ENCODE measurements around the gene KRT7.

KRT7 gene

DNA sequence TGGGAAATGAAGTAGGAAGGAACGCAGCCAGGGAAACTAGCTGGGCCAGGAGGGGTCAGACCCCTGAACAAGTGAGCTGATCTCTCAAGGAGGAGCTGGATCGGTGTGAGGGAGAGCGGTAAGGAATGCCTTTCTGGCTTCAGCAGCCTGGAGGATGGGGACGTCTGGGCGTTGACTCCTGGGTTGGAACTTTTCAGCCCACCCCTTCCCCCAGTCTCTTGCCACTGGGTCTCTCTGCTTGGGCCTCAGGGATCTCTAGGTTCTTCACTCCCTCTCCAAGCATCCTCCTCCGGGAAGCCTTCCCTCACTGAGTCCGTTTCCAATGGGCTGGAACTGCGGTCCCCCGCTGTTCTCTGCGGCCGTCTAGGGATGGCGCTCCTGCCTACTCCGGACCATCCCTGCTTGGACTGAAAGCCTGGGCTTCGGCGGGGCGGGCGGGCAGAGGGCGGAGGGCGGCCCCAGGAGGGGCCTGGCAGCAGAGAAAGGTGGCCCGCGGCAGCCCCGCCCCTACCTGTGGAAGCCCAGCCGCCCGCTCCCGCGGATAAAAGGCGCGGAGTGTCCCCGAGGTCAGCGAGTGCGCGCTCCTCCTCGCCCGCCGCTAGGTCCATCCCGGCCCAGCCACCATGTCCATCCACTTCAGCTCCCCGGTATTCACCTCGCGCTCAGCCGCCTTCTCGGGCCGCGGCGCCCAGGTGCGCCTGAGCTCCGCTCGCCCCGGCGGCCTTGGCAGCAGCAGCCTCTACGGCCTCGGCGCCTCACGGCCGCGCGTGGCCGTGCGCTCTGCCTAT, at the start of gene KRT7:
TSS of gene KRT7 (plus strand) at position 570 of the 788 bp plus-strand sequence. CDS start at position 624, 54 bp downstream.
- peak within 1 kb of the TSS; percentile 5 for H3K9ac ChIP-seq (ENCODE audit: low read length)
- H3K9me3 ChIP-seq (ENCODE audit: control insufficient read depth, insufficient read depth, low read depth, low read length), result no peaks in the 10 kb centered on the region
- peaks cover 77% of the 10 kb centered on the region for H3K27me3 ChIP-seq (ENCODE audit: control insufficient read depth, insufficient read depth, low read length)
- H3K4me3 ChIP-seq (ENCODE audit: low read depth, low read length), result peak within 1 kb of the TSS; percentile 61
- no peaks in the 10 kb centered on the region for H3K36me3 ChIP-seq (ENCODE audit: control insufficient read depth, insufficient read depth, low read length)
- peaks cover 39% of the 10 kb centered on the region for H3K4me1 ChIP-seq (ENCODE audit: control insufficient read depth, insufficient read depth, low read length)
- H3K27ac ChIP-seq (ENCODE audit: low read depth, low read length), result no peak within 1 kb of the TSS

DNA sequence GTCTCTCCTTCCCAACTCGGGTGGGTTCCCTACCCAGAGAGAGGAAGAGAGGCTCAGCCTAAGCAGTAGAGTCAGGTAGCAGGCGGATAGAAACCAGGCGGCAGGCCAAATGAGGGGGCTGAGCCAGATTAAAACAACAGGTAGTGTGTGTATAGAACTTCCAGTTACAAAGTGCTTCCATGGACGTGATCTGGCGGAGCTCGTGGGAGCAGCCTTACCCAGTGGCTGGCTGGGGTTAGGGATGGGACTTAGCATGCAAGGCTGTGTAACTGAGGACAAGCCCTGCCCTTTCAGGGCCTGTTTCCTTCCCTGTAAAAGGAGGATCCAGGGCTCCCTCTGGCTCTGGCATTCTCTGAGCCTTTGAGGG, 49.5 kb upstream of the KRT7 start:
- no peak overlapping the region for H3K27ac ChIP-seq (ENCODE audit: low read depth, low read length)
- H3K9me3 ChIP-seq (ENCODE audit: control insufficient read depth, insufficient read depth, low read depth, low read length), result no peaks in the 10 kb centered on the region
- H3K36me3 ChIP-seq (ENCODE audit: control insufficient read depth, insufficient read depth, low read length), result no peaks in the 10 kb centered on the region
- H3K4me1 ChIP-seq (ENCODE audit: control insufficient read depth, insufficient read depth, low read length), result peaks cover 48% of the 10 kb centered on the region
- H3K27me3 ChIP-seq (ENCODE audit: control insufficient read depth, insufficient read depth, low read length), result no peaks in the 10 kb centered on the region
- no peak overlapping the region for H3K9ac ChIP-seq (ENCODE audit: low read length)
- no peak overlapping the region for H3K4me3 ChIP-seq (ENCODE audit: low read depth, low read length)

DNA sequence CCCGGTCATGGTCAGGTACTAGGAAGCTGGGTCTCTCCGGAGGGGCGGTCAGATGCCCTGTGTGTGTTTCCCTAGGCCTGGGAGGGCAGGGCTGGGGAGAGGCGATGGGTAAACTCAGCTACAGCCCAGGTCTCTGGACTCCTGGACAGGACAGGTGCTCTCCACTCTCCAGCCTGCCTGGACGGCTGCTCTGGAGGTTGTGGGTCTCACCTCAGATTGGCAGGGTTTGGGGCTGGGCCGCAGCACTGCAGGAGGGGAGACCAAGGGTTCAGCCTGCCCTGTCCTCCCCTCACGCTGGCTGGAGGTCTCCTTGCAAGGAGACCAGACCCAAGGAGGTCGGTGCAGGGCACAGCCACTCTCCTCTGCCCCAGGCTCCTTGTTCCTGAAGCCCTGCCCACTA, 49.1 kb upstream of the KRT7 start:
- no peaks in the 10 kb centered on the region for H3K9me3 ChIP-seq (ENCODE audit: control insufficient read depth, insufficient read depth, low read depth, low read length)
- no peaks in the 10 kb centered on the region for H3K27me3 ChIP-seq (ENCODE audit: control insufficient read depth, insufficient read depth, low read length)
- H3K36me3 ChIP-seq (ENCODE audit: control insufficient read depth, insufficient read depth, low read length), result no peaks in the 10 kb centered on the region
- H3K4me1 ChIP-seq (ENCODE audit: control insufficient read depth, insufficient read depth, low read length), result peaks cover 48% of the 10 kb centered on the region
- H3K4me3 ChIP-seq (ENCODE audit: low read depth, low read length), result no peak overlapping the region
- no peak overlapping the region for H3K27ac ChIP-seq (ENCODE audit: low read depth, low read length)
- H3K9ac ChIP-seq (ENCODE audit: low read length), result no peak overlapping the region

DNA sequence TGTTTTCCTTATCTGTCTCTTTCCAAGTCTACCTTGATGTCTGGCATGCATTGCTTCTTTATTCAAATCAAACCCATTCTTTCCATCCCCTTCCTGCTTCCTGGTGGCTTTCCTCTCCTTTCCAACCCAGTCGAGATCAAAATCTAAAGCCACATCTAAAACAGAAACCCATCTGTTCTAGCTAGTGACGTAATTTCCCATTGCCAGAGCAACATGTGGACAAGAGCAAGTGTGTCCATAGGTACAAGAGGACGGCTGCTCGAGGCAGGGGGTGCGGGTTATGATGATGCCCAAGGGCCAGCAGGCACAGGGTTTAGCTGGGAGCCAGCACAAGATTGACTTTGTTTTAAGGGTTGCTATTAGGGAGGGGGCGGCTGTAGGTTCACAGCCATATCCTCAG, 48.2 kb upstream of the KRT7 start:
- Histone ChIP-seq H3K36me3 (ENCODE audit: control insufficient read depth, insufficient read depth, low read length) (no peaks in the 10 kb centered on the region), H3K9me3 (ENCODE audit: control insufficient read depth, insufficient read depth, low read depth, low read length) (no peaks in the 10 kb centered on the region), H3K4me3 (ENCODE audit: low read depth, low read length) (no peak overlapping the region), H3K27me3 (ENCODE audit: control insufficient read depth, insufficient read depth, low read length) (no peaks in the 10 kb centered on the region), H3K9ac (ENCODE audit: low read length) (no peak overlapping the region), H3K4me1 (ENCODE audit: control insufficient read depth, insufficient read depth, low read length) (peaks cover 48% of the 10 kb centered on the region), H3K27ac (ENCODE audit: low read depth, low read length) (no peak overlapping the region)

DNA sequence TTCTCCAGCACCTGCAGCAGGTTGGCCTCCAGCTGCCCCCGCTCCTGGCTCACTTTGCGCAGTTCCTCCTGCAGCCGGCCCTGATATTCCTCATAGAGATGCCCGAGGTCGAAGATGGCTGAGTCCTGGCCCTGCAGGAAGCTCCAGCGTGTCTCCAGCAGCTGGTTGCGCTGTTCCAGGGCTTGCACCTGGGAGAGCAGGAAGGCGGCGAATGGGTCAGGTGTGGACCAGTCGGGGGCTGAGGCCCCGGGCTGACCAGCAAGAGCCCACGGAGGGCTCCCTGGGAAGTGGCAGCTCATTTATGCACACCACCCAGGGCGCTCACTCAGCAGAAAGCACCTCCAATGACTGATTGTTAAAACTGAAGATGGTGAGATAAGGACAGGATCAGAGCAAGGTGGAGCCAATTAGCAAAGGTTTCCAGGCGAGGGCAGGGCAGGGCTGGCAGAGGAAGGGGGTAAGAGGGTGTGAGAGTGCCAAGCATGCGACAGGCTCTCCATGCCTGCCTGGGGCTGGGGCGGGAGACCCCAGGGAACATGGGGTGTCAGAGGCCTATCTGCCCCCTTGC, 47.6 kb upstream of the KRT7 start:
- Histone ChIP-seq H3K9me3 (ENCODE audit: control insufficient read depth, insufficient read depth, low read depth, low read length) (no peaks in the 10 kb centered on the region), H3K27ac (ENCODE audit: low read depth, low read length) (no peak overlapping the region), H3K27me3 (ENCODE audit: control insufficient read depth, insufficient read depth, low read length) (no peaks in the 10 kb centered on the region), H3K4me1 (ENCODE audit: control insufficient read depth, insufficient read depth, low read length) (peaks cover 48% of the 10 kb centered on the region), H3K4me3 (ENCODE audit: low read depth, low read length) (no peak overlapping the region), H3K36me3 (ENCODE audit: control insufficient read depth, insufficient read depth, low read length) (no peaks in the 10 kb centered on the region), H3K9ac (ENCODE audit: low read length) (no peak overlapping the region)

DNA sequence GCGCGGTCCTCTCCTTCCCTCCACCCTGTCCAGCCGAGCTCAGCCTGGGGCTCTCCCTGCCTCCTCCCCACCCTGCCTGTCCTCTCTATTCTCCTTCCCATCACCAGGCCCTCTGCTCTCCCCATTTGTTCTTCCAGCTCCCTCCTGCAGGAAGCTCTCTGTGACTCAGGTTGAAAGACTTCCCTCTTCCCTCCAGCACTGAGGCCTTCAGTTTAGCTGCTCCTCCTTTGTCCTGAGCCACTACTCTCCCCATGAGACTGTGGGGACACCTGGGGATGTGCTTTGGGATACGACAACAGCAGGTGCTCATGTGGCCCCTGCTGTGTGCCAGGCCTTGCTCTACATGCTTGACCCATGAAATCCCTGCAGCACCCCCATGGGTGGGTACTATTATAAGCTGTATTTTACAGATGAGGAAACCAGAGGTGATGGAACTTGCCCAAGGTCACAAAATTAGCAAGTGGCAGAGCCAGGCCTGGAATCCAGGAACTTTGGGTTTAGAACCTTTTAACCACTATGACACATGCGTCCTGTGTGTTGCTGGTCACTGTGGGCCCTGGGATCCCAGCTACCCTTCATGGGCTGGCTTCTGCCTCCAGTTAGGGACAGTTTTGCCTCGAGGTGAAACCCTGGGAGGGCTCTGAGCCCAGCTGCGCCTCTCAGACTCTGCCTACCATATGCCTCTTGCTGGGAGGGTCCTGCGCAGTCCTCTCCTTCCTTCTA, 46.8 kb upstream of the KRT7 start:
- Histone ChIP-seq H3K4me3 (ENCODE audit: low read depth, low read length) (no peak overlapping the region), H3K27ac (ENCODE audit: low read depth, low read length) (no peak overlapping the region), H3K36me3 (ENCODE audit: control insufficient read depth, insufficient read depth, low read length) (no peaks in the 10 kb centered on the region), H3K27me3 (ENCODE audit: control insufficient read depth, insufficient read depth, low read length) (no peaks in the 10 kb centered on the region), H3K9ac (ENCODE audit: low read length) (no peak overlapping the region), H3K4me1 (ENCODE audit: control insufficient read depth, insufficient read depth, low read length) (peaks cover 42% of the 10 kb centered on the region), H3K9me3 (ENCODE audit: control insufficient read depth, insufficient read depth, low read depth, low read length) (no peaks in the 10 kb centered on the region)

DNA sequence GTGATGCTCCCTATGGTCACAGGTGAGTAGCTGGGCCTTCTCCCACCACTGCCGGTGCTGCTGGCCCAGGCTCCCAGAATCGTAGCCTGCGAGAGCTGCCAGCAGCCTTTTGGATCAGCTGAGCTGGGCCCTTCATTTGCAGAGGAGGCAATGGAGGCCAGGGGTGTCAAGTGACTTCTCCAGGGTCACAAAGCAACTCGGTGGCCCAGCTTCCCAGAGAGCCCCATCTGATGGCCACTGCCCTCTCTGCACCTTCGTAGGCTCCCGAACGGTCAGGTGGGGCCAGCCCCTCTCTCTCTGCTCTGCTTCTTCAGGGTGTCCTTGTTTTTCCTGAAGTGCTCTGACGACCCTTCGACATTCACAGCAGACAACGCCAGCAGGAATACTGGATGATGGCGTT, 45.8 kb upstream of the KRT7 start:
- H3K36me3 ChIP-seq (ENCODE audit: control insufficient read depth, insufficient read depth, low read length), result no peaks in the 10 kb centered on the region
- H3K4me1 ChIP-seq (ENCODE audit: control insufficient read depth, insufficient read depth, low read length), result peaks cover 33% of the 10 kb centered on the region
- H3K9ac ChIP-seq (ENCODE audit: low read length), result no peak overlapping the region
- H3K27me3 ChIP-seq (ENCODE audit: control insufficient read depth, insufficient read depth, low read length), result no peaks in the 10 kb centered on the region
- no peak overlapping the region for H3K4me3 ChIP-seq (ENCODE audit: low read depth, low read length)
- no peak overlapping the region for H3K27ac ChIP-seq (ENCODE audit: low read depth, low read length)
- H3K9me3 ChIP-seq (ENCODE audit: control insufficient read depth, insufficient read depth, low read depth, low read length), result no peaks in the 10 kb centered on the region

DNA sequence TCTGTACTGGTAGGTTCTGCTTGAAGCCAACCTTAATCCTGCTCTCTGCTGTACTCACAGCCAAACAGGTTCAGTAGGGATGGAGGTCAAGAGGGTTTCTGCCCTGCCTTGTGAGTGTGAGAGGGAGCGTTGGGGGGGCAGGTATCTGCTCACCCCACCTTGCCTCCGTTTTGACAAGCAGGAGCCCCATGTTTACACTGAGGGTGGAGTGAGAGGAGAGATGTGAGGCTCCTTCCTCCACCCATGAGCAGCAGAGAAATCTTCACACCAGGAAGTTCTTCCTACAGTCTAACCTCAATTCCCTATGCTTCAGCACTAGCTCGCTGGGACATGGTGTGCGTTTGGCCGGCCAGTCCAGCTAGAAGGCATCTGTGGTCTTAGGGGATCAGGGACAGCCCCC, 45.4 kb upstream of the KRT7 start:
- Histone ChIP-seq H3K27ac (ENCODE audit: low read depth, low read length) (no peak overlapping the region), H3K4me3 (ENCODE audit: low read depth, low read length) (no peak overlapping the region), H3K4me1 (ENCODE audit: control insufficient read depth, insufficient read depth, low read length) (peaks cover 33% of the 10 kb centered on the region), H3K36me3 (ENCODE audit: control insufficient read depth, insufficient read depth, low read length) (no peaks in the 10 kb centered on the region), H3K27me3 (ENCODE audit: control insufficient read depth, insufficient read depth, low read length) (no peaks in the 10 kb centered on the region), H3K9ac (ENCODE audit: low read length) (no peak overlapping the region), H3K9me3 (ENCODE audit: control insufficient read depth, insufficient read depth, low read depth, low read length) (no peaks in the 10 kb centered on the region)

DNA sequence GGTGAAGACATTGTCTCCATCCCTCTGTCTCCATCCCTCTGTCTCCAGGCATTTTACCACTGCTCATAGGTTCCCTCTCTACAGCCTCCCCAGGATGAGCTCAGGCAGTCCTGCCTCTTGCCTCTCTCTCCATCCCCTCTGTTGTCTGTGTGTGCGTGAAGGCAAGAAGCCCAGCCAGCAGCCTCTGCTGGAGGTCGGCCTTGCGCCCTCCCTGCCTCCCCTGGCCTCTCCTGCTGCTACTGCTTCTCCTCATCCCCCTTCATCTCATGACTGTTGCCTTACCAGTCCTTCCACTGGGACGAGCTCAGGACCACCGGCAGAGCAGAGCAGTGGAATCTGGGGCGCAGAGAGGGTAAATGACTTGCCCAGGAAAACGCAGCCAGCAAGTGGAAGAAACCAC, 44.4 kb upstream of the KRT7 start:
- H3K27ac ChIP-seq (ENCODE audit: low read depth, low read length), result no peak overlapping the region
- H3K36me3 ChIP-seq (ENCODE audit: control insufficient read depth, insufficient read depth, low read length), result no peaks in the 10 kb centered on the region
- peaks cover 27% of the 10 kb centered on the region; the same call in 1 of the 2 replicates for H3K4me1 ChIP-seq (ENCODE audit: control insufficient read depth, insufficient read depth, low read length)
- no peaks in the 10 kb centered on the region for H3K9me3 ChIP-seq (ENCODE audit: control insufficient read depth, insufficient read depth, low read depth, low read length)
- H3K9ac ChIP-seq (ENCODE audit: low read length), result no peak overlapping the region
- H3K27me3 ChIP-seq (ENCODE audit: control insufficient read depth, insufficient read depth, low read length), result no peaks in the 10 kb centered on the region
- no peak overlapping the region for H3K4me3 ChIP-seq (ENCODE audit: low read depth, low read length)

DNA sequence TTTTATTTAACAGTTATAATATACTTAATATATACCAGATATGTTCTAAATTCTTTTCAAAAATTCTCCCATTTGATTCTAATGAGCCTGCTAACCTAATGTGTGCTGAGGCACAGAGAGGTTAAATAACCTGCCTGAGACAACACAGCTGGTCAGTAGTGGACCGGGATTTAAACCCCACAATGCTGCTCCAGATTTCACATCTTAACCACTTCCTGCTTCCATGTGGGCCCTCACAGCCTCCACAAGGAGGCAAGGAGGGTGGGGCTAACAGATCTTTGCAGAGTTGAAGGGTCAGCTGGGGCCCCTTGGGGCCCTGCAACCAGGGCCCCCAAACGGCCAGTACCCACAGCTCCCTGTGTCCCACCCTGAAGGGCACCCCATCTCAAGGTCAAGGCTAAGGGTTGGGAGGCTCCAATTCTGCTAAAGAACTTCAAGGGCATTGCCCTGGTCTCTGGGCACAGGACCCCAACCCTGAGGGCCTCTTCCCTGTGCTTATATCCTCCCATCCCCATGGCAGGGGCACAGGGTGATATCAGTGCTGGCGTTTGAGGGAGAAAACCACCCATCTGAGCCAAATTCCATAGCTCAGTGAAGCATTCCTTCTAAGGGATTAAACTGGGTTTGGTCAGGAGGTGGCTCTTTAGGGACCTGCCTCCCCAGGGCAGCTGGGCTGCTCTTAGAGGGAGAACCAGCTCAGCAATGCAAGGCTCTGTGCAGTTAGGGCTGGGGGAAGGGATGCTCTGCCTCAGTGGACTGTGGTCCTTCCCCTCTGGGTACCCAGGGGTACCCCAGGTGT, 43.5 kb upstream of the KRT7 start:
- H3K27ac ChIP-seq (ENCODE audit: low read depth, low read length), result no peak overlapping the region
- no peaks in the 10 kb centered on the region for H3K36me3 ChIP-seq (ENCODE audit: control insufficient read depth, insufficient read depth, low read length)
- H3K4me3 ChIP-seq (ENCODE audit: low read depth, low read length), result no peak overlapping the region
- H3K27me3 ChIP-seq (ENCODE audit: control insufficient read depth, insufficient read depth, low read length), result no peaks in the 10 kb centered on the region
- H3K9ac ChIP-seq (ENCODE audit: low read length), result no peak overlapping the region
- H3K9me3 ChIP-seq (ENCODE audit: control insufficient read depth, insufficient read depth, low read depth, low read length), result no peaks in the 10 kb centered on the region
- peaks cover 32% of the 10 kb centered on the region; the same call in 1 of the 2 replicates for H3K4me1 ChIP-seq (ENCODE audit: control insufficient read depth, insufficient read depth, low read length)
